GM12892 (cell line): ENCODE data around the gene GTF2F2.
A peak's percentile ranks its signal among the peaks of the same experiment; 100 is the strongest.

Experiments
- DNase-seq: peaks from one replicate; pipeline ENCODE4 v3.0.0; 2011; ENCODE audit not compliant: insufficient read length
- FAIRE-seq: peaks from 2 replicates; lab custom pipeline; 2011; peaks lifted over from hg19 to GRCh38; lab: Jason Lieb, UNC
- POLR2A ChIP-seq: IDR thresholded peaks from 2 replicates; pipeline ENCODE4 v1.6.1; 2011; ENCODE audit warnings: low read depth, low read length, control low read depth
- POLR2AphosphoS5 ChIP-seq: IDR thresholded peaks from 2 replicates; pipeline ENCODE4 v1.6.1; 2011; ENCODE audit warnings: low read depth, low read length, control low read depth
- TAF1 ChIP-seq: IDR thresholded peaks from 2 replicates; pipeline ENCODE4 v1.6.1; 2011; ENCODE audit warnings: low read depth, mild to moderate bottlenecking, control low read depth, low read length, borderline replicate concordance

The GTF2F2 gene

DNA sequence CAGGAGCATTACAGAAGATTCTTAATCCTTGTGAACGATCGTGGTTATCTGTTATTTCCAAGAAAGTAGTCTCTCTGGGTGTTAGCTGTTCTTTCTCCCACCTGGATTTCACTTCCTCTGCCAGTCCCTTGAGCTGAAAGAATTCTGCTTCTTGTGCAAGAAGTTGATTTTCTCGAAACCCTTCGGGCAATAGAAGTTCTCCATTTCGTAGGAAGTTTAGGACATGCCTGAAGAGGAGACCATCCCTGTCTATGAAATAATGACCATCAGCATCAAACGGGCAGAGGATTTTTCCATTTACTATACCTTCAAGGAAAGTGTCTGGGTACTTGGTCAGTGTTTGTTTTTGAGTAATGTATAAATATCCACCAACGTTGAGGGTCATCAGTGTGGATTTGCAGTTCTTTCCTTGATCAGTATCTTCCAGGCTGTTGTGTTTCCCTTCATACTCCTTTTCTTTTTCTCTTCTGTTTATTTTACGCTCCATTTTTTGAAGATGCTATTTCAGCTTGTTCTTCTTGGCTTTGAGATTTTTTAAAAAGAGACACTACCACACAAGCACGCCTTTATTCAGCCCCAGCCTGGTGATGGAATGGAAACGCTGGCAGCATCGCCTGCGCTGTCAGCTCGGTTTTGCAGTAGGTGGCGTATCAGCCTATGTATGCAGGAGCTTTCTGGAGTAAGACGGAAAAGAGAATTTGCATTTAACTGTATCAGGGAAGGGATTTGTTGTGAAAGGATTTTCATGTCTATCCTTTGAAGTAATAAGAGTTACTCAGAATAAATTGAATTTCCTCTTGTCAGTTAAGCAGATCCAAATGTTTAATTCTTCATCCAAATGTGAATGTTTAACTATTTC is 74.0 kb downstream of the GTF2F2 start:
- TF ChIP-seq POLR2A (no peak), POLR2AphosphoS5 (no peak), TAF1 (no peak)
- no peak for DNase-seq
- no peak for FAIRE-seq

- FAIRE-seq: no peak
- no peak for TF ChIP-seq TAF1
- no peak for TF ChIP-seq POLR2A
- no peak for TF ChIP-seq POLR2AphosphoS5
- no peak for DNase-seq
Measured at GRCh38 chr13:45195421-45195820, 75.1 kb downstream of the GTF2F2 start.

DNA sequence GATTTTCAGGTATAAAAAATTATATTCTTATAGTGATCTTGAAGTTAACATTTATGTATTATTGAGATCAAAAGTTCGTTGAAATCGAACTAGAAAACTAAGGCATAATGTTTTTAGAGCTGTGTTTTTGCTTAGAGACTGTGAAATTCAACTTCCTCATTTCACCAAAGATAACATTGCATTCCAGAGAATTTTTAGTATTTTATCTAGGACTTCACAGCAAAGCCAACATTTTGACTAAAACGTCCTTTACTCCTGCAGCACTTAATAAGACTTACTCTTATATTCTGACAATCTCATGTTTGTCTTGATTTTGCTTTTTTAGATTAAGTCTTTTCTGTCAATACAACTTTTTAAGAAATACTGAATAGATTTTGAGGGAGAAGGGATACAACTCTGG is 75.8 kb downstream of the GTF2F2 start:
- DNase-seq: no peak
- FAIRE-seq: no peak

GRCh38 chr13:45196622-45197021 is 76.3 kb downstream of the GTF2F2 start:
- DNase-seq (no peak), FAIRE-seq (no peak)
- TF ChIP-seq POLR2A (no peak), TAF1 (no peak), POLR2AphosphoS5 (no peak)

More for the DNA sequence above, 75.8 kb downstream of the GTF2F2 start:
- TF ChIP-seq TAF1 (no peak), POLR2AphosphoS5 (no peak)

GRCh38 chr13:45198041-45198440 is 77.7 kb downstream of the GTF2F2 start:
- DNase-seq (no peak), FAIRE-seq (no peak)
- TF ChIP-seq POLR2AphosphoS5 (no peak), TAF1 (no peak), POLR2A (no peak)

GRCh38 chr13:45198924-45199323 is 78.6 kb downstream of the GTF2F2 start:
- no peak for DNase-seq
- FAIRE-seq: peak; percentile 48

DNA sequence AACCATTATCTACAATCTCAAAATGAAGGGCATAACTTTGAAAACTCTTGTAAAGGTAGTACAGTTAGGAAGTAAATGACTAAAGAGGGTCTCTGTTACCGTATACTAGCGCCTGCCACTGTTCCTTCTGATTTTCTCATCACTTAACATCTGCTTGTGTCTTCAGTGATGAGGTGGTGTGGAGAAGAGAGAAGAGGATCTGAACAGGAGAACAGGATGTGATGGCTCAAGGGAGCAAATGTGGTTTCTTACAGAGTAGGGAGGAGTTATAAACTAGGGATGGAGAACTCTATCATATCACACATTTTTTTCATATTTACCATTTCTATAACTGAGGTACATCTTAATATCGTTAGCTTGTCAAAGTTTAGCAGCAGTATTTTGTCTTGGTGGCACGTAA is 79.4 kb downstream of the GTF2F2 start:
- TF ChIP-seq POLR2AphosphoS5: no peak
- TF ChIP-seq TAF1: no peak
- TF ChIP-seq POLR2A: no peak
- FAIRE-seq (no peak), DNase-seq (no peak)

More at GRCh38 chr13:45198924-45199323, 78.6 kb downstream of the GTF2F2 start:
- TF ChIP-seq POLR2AphosphoS5 (no peak), POLR2A (no peak)

GRCh38 chr13:45200701-45201232 is 80.5 kb downstream of the GTF2F2 start, which contains the start of gene KCTD4:
Gene KCTD4, minus strand, starts transcription at chr13:45201045. Its CDS starts 6,478 bp downstream, at chr13:45194567.
- DNase-seq: no peak
- no peak for FAIRE-seq
- TF ChIP-seq TAF1 (no peak), POLR2A (no peak), POLR2AphosphoS5 (no peak)

DNA sequence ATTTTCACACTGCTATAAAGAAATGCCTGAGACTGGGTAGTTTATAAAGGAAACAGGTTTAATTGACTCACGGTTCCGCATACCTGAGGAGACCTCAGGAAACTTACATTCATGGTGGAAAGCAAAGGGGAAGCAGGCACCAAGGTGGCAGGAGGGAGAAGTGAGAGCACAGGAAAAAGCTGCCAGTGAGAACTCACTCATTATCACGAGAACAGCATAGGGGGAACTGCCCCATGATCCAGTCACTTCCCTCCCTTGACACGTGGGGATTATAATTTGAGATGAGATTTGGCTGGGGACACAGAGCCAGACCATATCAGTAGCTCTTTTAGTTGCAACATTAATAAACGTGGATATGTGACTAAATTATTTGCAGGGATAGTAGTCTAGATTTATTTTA is 84.8 kb downstream of the GTF2F2 start:
- no peak for FAIRE-seq
- TF ChIP-seq TAF1 (no peak), POLR2A (no peak), POLR2AphosphoS5 (no peak)
- no peak for DNase-seq

DNA sequence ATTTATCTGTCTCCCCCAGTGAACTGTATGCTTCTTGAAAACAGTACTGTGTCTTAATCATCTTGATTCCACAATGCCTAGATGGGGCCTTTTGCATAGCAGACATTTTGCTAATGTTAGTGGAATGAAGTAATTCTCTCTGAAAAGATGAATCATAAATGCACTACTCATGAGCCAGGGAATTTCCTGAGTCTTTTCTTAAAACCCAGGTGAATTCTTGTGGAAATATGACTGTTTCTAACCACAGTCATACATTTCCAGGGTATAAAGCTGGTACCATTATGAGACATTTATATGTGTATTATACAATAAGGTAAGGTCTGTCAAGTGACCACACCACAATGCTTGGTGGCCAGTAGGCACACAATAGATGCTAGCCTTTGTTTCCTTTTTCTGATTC is 86.0 kb downstream of the GTF2F2 start:
- FAIRE-seq (peak; percentile 84), DNase-seq (no peak)
- TF ChIP-seq TAF1 (no peak), POLR2A (no peak), POLR2AphosphoS5 (no peak)

GRCh38 chr13:45207319-45207718 is 87.0 kb downstream of the GTF2F2 start:
- FAIRE-seq: no peak
- DNase-seq: no peak
- TF ChIP-seq POLR2A: no peak

DNA sequence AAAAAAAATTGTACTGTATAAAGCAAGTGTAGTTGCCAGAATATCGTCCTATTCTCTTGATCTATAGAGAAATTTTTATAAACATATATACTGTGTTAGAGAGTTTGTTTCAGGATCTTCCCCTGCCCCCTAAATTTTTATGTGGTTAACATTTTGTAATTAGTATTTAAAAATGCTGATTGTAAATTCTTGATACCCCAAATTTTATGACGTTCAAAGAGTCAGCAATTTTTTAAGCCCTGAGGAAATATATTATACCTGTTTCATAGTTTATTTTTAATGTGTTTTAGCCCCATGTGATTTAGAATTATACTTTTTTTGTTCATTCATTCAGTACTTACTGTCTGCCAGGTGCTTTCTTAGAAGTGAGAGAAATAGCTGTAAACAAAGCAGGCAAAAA is 87.8 kb downstream of the GTF2F2 start:
- TF ChIP-seq POLR2AphosphoS5: no peak
- no peak for TF ChIP-seq TAF1
- TF ChIP-seq POLR2A: no peak
- DNase-seq: no peak
- FAIRE-seq: no peak
